H1 (cell line): ENCODE measurements around the gene PBX1. TPM values are rescaled to one million over a fixed set of nuclear protein-coding genes. Genes with fewer than 3 reads are reported as not detected.

Source experiments
- CTCF ChIA-PET: fragments of 300-600 bp; sonication (Branson Sonifier 250); formaldehyde crosslinking; loops from one replicate; lab custom pipeline; 2021; ENCODE audit not compliant: partially characterized antibody; lab: Charles Lee
- POLR2A ChIA-PET: fragments of 300-600 bp; sonication (Branson Sonifier 250); formaldehyde crosslinking; loops from one replicate; lab custom pipeline; 2021; ENCODE audit warnings: inconsistent platforms; ENCODE audit not compliant: partially characterized antibody; lab: Charles Lee
- DNase-seq, 2 experiments: peaks; one replicate each; pipeline versions ENCODE4 v3.0.0 to v3.0.0-alpha.2; 2010 to 2022; ENCODE audit warnings: low spot score in 2 of 2, low read depth in 1 of 2, mixed read lengths in 1 of 2
- FAIRE-seq: peaks from 2 replicates; lab custom pipeline; 2011; peaks lifted over from hg19 to GRCh38; lab: Jason Lieb, UNC
- H2AFZ ChIP-seq: 2 replicates; pipeline ENCODE4 v1.8.1; 2012; ENCODE audit warnings: low read length, inconsistent platforms
- H2AK5ac ChIP-seq: 2 replicates; pipeline ENCODE4 v1.6.1; 2013; ENCODE audit warnings: low read depth, low read length
- H2BK120ac ChIP-seq: replicated peaks from 2 replicates; pipeline ENCODE3; 2013; ENCODE audit warnings: low read depth, low read length, inconsistent platforms
- H2BK12ac ChIP-seq: 2 replicates; pipeline ENCODE4 v1.6.1; 2013; ENCODE audit warnings: low read depth, low read length
- H2BK15ac ChIP-seq: 2 replicates; pipeline ENCODE4 v1.6.1; 2013; ENCODE audit warnings: low read length
- H2BK20ac ChIP-seq: 2 replicates; pipeline ENCODE4 v1.6.1; 2013; ENCODE audit warnings: low read length
- H2BK5ac ChIP-seq: 2 replicates; pipeline ENCODE4 v1.6.1; 2013; ENCODE audit warnings: low read depth, low read length
- H3K14ac ChIP-seq: 2 replicates; pipeline ENCODE4 v1.6.1; 2013; ENCODE audit warnings: inconsistent platforms; ENCODE audit not compliant: insufficient read length
- H3K18ac ChIP-seq: 2 replicates; pipeline ENCODE4 v1.6.1; 2013; ENCODE audit warnings: low read length; ENCODE audit errors: extremely low read depth
- H3K23ac ChIP-seq: 2 replicates; pipeline ENCODE4 v1.6.1; 2013; ENCODE audit warnings: inconsistent platforms; ENCODE audit not compliant: insufficient read length
- H3K23me2 ChIP-seq: 2 replicates; pipeline ENCODE4 v1.6.1; 2013; ENCODE audit warnings: low read depth, low read length
- H3K27ac ChIP-seq: 2 replicates; pipeline ENCODE4 v1.6.1; 2011; ENCODE audit warnings: low read depth, low read length, inconsistent platforms
- H3K27me3 ChIP-seq, 4 experiments: replicated peaks in 1 of 4; 1 replicate in 1 of 4; 2 replicates in 3 of 4; pipeline versions ENCODE4 v1.6.1 to v1.8.1; 2011 to 2013; ENCODE audit warnings: low read length in 3 of 4, mild to moderate bottlenecking in 3 of 4, inconsistent platforms in 2 of 4, mixed read lengths in 2 of 4, moderate library complexity in 1 of 4; ENCODE audit not compliant: control insufficient read depth in 3 of 4, insufficient read depth in 3 of 4; ENCODE audit errors: extremely low read depth in 1 of 4
- H3K36me3 ChIP-seq, 4 experiments: 2 replicates each; pipeline versions ENCODE4 v1.6.1 to v1.8.1; 2011 to 2013; ENCODE audit warnings: mild to moderate bottlenecking in 4 of 4, low read length in 3 of 4, moderate library complexity in 2 of 4, control low read depth in 1 of 4, inconsistent platforms in 1 of 4; ENCODE audit not compliant: insufficient read depth in 4 of 4, control insufficient read depth in 2 of 4
- H3K4ac ChIP-seq: replicated peaks from 2 replicates; pipeline ENCODE3; 2013; ENCODE audit warnings: low read length, low read depth, mixed read lengths, inconsistent platforms; ENCODE audit not compliant: insufficient read length
- H3K4me1 ChIP-seq, 4 experiments: replicated peaks in 1 of 4; 1 replicate in 1 of 4; 2 replicates in 3 of 4; pipeline versions ENCODE4 v1.6.1 to v1.8.1; 2011 to 2013; ENCODE audit warnings: low read length in 3 of 4, inconsistent platforms in 2 of 4, mixed read lengths in 1 of 4; ENCODE audit not compliant: insufficient read depth in 4 of 4, control insufficient read depth in 3 of 4
- H3K4me2 ChIP-seq, 2 experiments: 2 replicates each; pipeline versions ENCODE4 v1.6.1 to v1.8.1; 2011 to 2013; ENCODE audit warnings: low read depth in 2 of 2, low read length in 2 of 2, control low read depth in 1 of 2, inconsistent platforms in 1 of 2, mild to moderate bottlenecking in 1 of 2; ENCODE audit not compliant: insufficient read depth in 1 of 2
- H3K4me3 ChIP-seq, 4 experiments: fragments of 200-600, 300-600 bp in 1 of 4; sonication (generic), shearing (Covaris generic), sonication (Bioruptor Twin) in 1 of 4; 2 replicates each; pipeline versions ENCODE4 v1.5.1 to v1.8.1; 2011 to 2016; ENCODE audit warnings: low read length in 4 of 4, low read depth in 3 of 4, control low read depth in 2 of 4, inconsistent platforms in 2 of 4, mild to moderate bottlenecking in 2 of 4, mixed read lengths in 1 of 4, moderate library complexity in 1 of 4; ENCODE audit not compliant: insufficient read depth in 2 of 4; ENCODE audit errors: extremely low read depth in 1 of 4
- H3K56ac ChIP-seq: replicated peaks from 2 replicates; pipeline ENCODE3; 2013; ENCODE audit warnings: low read depth, mild to moderate bottlenecking, mixed read lengths, low read length, inconsistent platforms; ENCODE audit not compliant: insufficient read length
- H3K79me1 ChIP-seq: 2 replicates; pipeline ENCODE4 v1.6.1; 2013; ENCODE audit warnings: low read depth, low read length, control low read depth
- H3K79me2 ChIP-seq, 2 experiments: 2 replicates each; pipeline versions ENCODE4 v1.6.1 to v1.8.1; 2012 to 2013; ENCODE audit warnings: low read length in 2 of 2, mild to moderate bottlenecking in 2 of 2, inconsistent platforms in 1 of 2; ENCODE audit not compliant: insufficient read depth in 2 of 2, control insufficient read depth in 1 of 2
- H3K9ac ChIP-seq, 4 experiments: replicated peaks in 1 of 4; 1 replicate in 1 of 4; 2 replicates in 3 of 4; pipeline versions ENCODE4 v1.6.1 to v1.8.1; 2011 to 2013; ENCODE audit warnings: low read depth in 3 of 4, low read length in 3 of 4, control low read depth in 2 of 4, mild to moderate bottlenecking in 2 of 4, moderate library complexity in 2 of 4, inconsistent platforms in 1 of 4; ENCODE audit errors: extremely low read depth in 1 of 4
- H3K9me3 ChIP-seq, 2 experiments: 2 replicates each; pipeline versions ENCODE4 v1.6.1 to v1.8.1; 2012 to 2013; ENCODE audit warnings: mild to moderate bottlenecking in 2 of 2, moderate library complexity in 2 of 2, control low read depth in 1 of 2, inconsistent platforms in 1 of 2, low read depth in 1 of 2, low read length in 1 of 2, mixed read lengths in 1 of 2; ENCODE audit not compliant: insufficient read depth in 2 of 2
- H4K20me1 ChIP-seq, 2 experiments: replicated peaks in 1 of 2; 2 replicates each; pipeline versions ENCODE3 to v1.8.1; 2011 to 2013; ENCODE audit warnings: inconsistent platforms in 2 of 2, low read length in 2 of 2, mild to moderate bottlenecking in 1 of 2; ENCODE audit not compliant: insufficient read depth in 2 of 2, control insufficient read depth in 1 of 2
- H4K5ac ChIP-seq: 2 replicates; pipeline ENCODE4 v1.6.1; 2013; ENCODE audit warnings: low read length, low read depth, mixed read lengths, inconsistent platforms; ENCODE audit not compliant: insufficient read length
- H4K8ac ChIP-seq: 2 replicates; pipeline ENCODE4 v1.8.0; 2013; ENCODE audit warnings: mild to moderate bottlenecking, moderate library complexity, low read length, inconsistent platforms; ENCODE audit not compliant: insufficient read depth; ENCODE audit errors: extremely low read depth
- H4K91ac ChIP-seq: replicated peaks from 2 replicates; pipeline ENCODE3; 2013; ENCODE audit warnings: low read length, mixed read lengths, inconsistent platforms; ENCODE audit not compliant: insufficient read length
- POU5F1 ChIP-seq: IDR thresholded peaks from 2 replicates; pipeline ENCODE4 v1.6.1; 2011; ENCODE audit warnings: low read depth, mild to moderate bottlenecking, low read length, moderate library complexity
- RAD21 ChIP-seq, 2 experiments: IDR thresholded peaks in 1 of 2; conservative IDR thresholded peaks in 1 of 2; 2 replicates each; pipeline ENCODE4 v1.6.1; 2011; ENCODE audit warnings: low read depth in 2 of 2, low read length in 2 of 2, improper control_type of control experiment in 1 of 2, inconsistent platforms in 1 of 2, mild to moderate bottlenecking in 1 of 2, moderate library complexity in 1 of 2
- SAP30 ChIP-seq: fragments of 300-600 bp; sonication (generic); IDR thresholded peaks from 2 replicates; pipeline ENCODE4 v1.7.1; 2012; ENCODE audit warnings: low read length, moderate library complexity, mild to moderate bottlenecking, inconsistent platforms; ENCODE audit not compliant: insufficient read depth, insufficient replicate concordance
- SIN3A ChIP-seq, 2 experiments: IDR thresholded peaks in 1 of 2; conservative IDR thresholded peaks in 1 of 2; 2 replicates each; pipeline ENCODE4 v1.6.1; 2011 to 2012; ENCODE audit warnings: low read length in 2 of 2, improper control_type of control experiment in 1 of 2, low read depth in 1 of 2, mild to moderate bottlenecking in 1 of 2
- SIX5 ChIP-seq: IDR thresholded peaks from 2 replicates; pipeline ENCODE4 v1.6.1; 2011; ENCODE audit warnings: mild to moderate bottlenecking, low read depth, low read length
- WGBS, 2 experiments: shearing (Covaris generic) in 1 of 2; methylation state at CpG; one replicate each; pipeline versions ENCODE4 v1.1.6 to v1.1.7; 2013 to 2015; ENCODE audit warnings: low lambda C conversion rate in 2 of 2, mixed read lengths in 2 of 2, inconsistent platforms in 1 of 2, low coverage in 1 of 2, missing lambda C conversion rate in 1 of 2; ENCODE audit not compliant: insufficient replicate concordance in 2 of 2, insufficient coverage in 1 of 2, insufficient read length in 1 of 2; ENCODE audit errors: extremely low coverage in 1 of 2, missing lambda C conversion rate in 1 of 2; 5-methylcytosine and 5-hydroxymethylcytosine counted together
- polyA plus RNA-seq, 7 experiments: library from polyadenylated mRNA; depleted of rRNA in 3 of 7; stranded (reverse) in 5 of 7; unstranded in 2 of 7; fragments of >200 nt in 5 of 7; fragments of 200-250 nt in 2 of 7; gene quantifications; 1 replicate in 5 of 7; 2 replicates in 1 of 7; 4 replicates in 1 of 7; pipeline versions ENCODE4 v1.2.1 to v1.2.3, GENCODE V29; 2011 to 2013; ENCODE audit warnings: missing spikeins in 2 of 7, mixed read lengths in 2 of 7
- total RNA-seq: library from RNA; stranded (reverse); fragmentation: NEBNext Ultra II Directional; extraction: Animal tissue kit (Norgen Biotek cat#: 25700); gene quantifications from 2 replicates; pipeline ENCODE4 v1.2.1, GENCODE V29; 2021

PBX1 gene
- total and polyA plus RNA-seq, 2 of the 8 experiments (the other 6 are each of a cell fraction or from before 2014, with no cell fraction given), result 87.4 to 124 TPM

DNA sequence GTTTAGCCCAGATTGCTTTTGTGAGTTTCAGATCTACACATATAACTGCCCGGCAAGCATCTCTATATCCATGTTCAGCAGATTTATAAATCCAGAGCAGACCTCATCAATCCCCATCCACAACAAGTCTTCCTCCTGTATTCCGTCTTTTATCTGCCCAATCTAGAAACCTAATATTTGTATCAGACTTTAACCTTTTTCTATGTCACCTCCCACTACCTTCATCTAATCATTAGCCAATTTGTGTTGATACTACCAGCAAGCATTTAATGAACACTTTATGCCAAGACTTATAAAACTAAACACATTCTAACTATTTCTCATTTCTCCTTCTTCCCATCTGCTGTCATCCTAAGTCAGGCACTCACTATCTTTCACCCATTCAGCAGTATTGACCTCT is 135.5 kb downstream of the PBX1 start:
- DNase-seq (no peak), FAIRE-seq (no peak)
- H3K14ac ChIP-seq, result no peak overlapping the region
- peaks cover 2 to 89% of the 10 kb centered on the region in 2 experiments; a peak in 3 of 4 replicates for H3K79me2 ChIP-seq
- H3K9ac ChIP-seq, result no peak overlapping the region; a peak in 1 of 7 replicates
- no peaks in the 10 kb centered on the region for H3K27me3 ChIP-seq
- TF ChIP-seq POU5F1, result no peak
- no peak for TF ChIP-seq SAP30
- no peak for TF ChIP-seq RAD21 (IDR thresholded peaks at IDR 0.05 in 1 of 2, conservative IDR thresholded peaks at IDR 0.05 in 1 of 2; ENCODE audit: low read depth in 2 of 2, low read length in 2 of 2)
- no peak for TF ChIP-seq SIX5
- TF ChIP-seq SIN3A (conservative IDR thresholded peaks at IDR 0.05 in 1 of 2, IDR thresholded peaks at IDR 0.05 in 1 of 2; ENCODE audit: low read depth in 1 of 2, low read length in 2 of 2), result no peak
- CTCF ChIA-PET, result interaction anchor here (1.7 kb wide), 1 partner anchor 10 kb away, joined by 5 read pairs; no protein-coding TSS in a partner anchor
- H3K4me2 ChIP-seq, result no peak overlapping the region
- no peak overlapping the region for H4K8ac ChIP-seq
- no peaks in the 10 kb centered on the region for H3K23me2 ChIP-seq
- H3K18ac ChIP-seq, result no peak overlapping the region
- no peak overlapping the region for H4K91ac ChIP-seq
- no peak overlapping the region for H2BK12ac ChIP-seq
- POLR2A ChIA-PET, result no interaction called here
- 91% methylated on average over 2 of the region's 2 CpGs; no CpG with 5 or more reads in 1 of the 2 experiments for whole genome bisulfite sequencing, 2 experiments
- H2BK20ac ChIP-seq, result no peak overlapping the region
- no peak overlapping the region for H4K5ac ChIP-seq
- H3K27ac ChIP-seq, result no peak overlapping the region
- H2BK120ac ChIP-seq, result no peak overlapping the region
- no peak overlapping the region for H2BK15ac ChIP-seq
- peaks cover 0 to 10% (median 4%) of the 10 kb centered on the region in 4 experiments; a peak in 4 of 7 replicates for H3K4me1 ChIP-seq
- no peaks in the 10 kb centered on the region for H3K9me3 ChIP-seq
- no peak overlapping the region for H2AFZ ChIP-seq
- H3K56ac ChIP-seq, result no peak overlapping the region
- H3K36me3 ChIP-seq, result peaks cover 0 to 10% (median 5%) of the 10 kb centered on the region in 4 experiments; a peak in 4 of 8 replicates
- no peak overlapping the region for H2BK5ac ChIP-seq
- H3K79me1 ChIP-seq, result peaks cover 3% of the 10 kb centered on the region; the same call in 1 of the 2 replicates
- H3K23ac ChIP-seq, result no peak overlapping the region
- H4K20me1 ChIP-seq, result peaks cover 6 to 9% of the 10 kb centered on the region in 2 experiments
- no peak overlapping the region for H3K4ac ChIP-seq
- no peak overlapping the region for H3K4me3 ChIP-seq
- H2AK5ac ChIP-seq, result no peak overlapping the region
